Islet precursor cell (in vitro differentiated cells): Measurements from ENCODE around the gene MT1H.
"Not testable (repeated sequence)": the region's sequence is repeated elsewhere in the genome, so short reads cannot be mapped to it uniquely, and the experiment has no call there.

Experiments used
- DNase-seq: peaks from one replicate; pipeline ENCODE4 v3.0.0-alpha.2; 2018

MT1H gene

GRCh38 chr16:56669005-56669839, at the start of gene MT1H:
Gene MT1H (plus strand): TSS chr16:56669814. CDS start chr16:56669885, 71 bp downstream.
- DNase-seq, result no peak

- DNase-seq, result no peak
Observed at GRCh38 chr16:56620339-56620897, 49.2 kb upstream of the MT1H start.

- not testable (repeated sequence) for DNase-seq
Observed at GRCh38 chr16:56621665-56622445, 47.8 kb upstream of the MT1H start.

GRCh38 chr16:56623184-56623583, 46.4 kb upstream of the MT1H start:
- DNase-seq, result not testable (repeated sequence)

GRCh38 chr16:56623637-56624036, 46.0 kb upstream of the MT1H start:
- no peak for DNase-seq

- DNase-seq, result peak; percentile 62
Observed at GRCh38 chr16:56625140-56625942, 44.3 kb upstream of the MT1H start, which contains the start of gene MT1E. Gene MT1E (plus strand): TSS chr16:56625781. CDS start chr16:56625852, 71 bp downstream.

GRCh38 chr16:56625943-56626654, 43.5 kb upstream of the MT1H start:
- DNase-seq, result no peak

- DNase-seq, result no peak
Observed at GRCh38 chr16:56626685-56627084, 42.9 kb upstream of the MT1H start.

GRCh38 chr16:56628486-56629350, 40.9 kb upstream of the MT1H start:
- no peak for DNase-seq

GRCh38 chr16:56629531-56629930, 40.1 kb upstream of the MT1H start:
- no peak for DNase-seq

GRCh38 chr16:56630134-56630533, 39.5 kb upstream of the MT1H start:
- DNase-seq, result no peak

GRCh38 chr16:56631197-56631596, 38.4 kb upstream of the MT1H start:
- no peak for DNase-seq

GRCh38 chr16:56631832-56632155, 37.8 kb upstream of the MT1H start:
- no peak for DNase-seq

- no peak for DNase-seq
Observed at GRCh38 chr16:56632156-56632847, 37.3 kb upstream of the MT1H start, which contains the start of gene MT1M. Gene MT1M (plus strand): TSS chr16:56632659. CDS start chr16:56632732, 73 bp downstream.

GRCh38 chr16:56632848-56633365, 36.7 kb upstream of the MT1H start:
- no peak for DNase-seq

- no peak for DNase-seq
Observed at GRCh38 chr16:56633535-56633934, 36.1 kb upstream of the MT1H start.

- no peak for DNase-seq
Observed at GRCh38 chr16:56634715-56635440, 34.7 kb upstream of the MT1H start.

- no peak for DNase-seq
Observed at GRCh38 chr16:56635441-56635967, 34.1 kb upstream of the MT1H start.
